Gastroesophageal sphincter (tissue), 3 donors: Measurements from ENCODE around the gene ZNF213.

Experiments used
- CTCF ChIP-seq, 4 experiments: fragments of 200-600 bp in 2 of 4; fragments of 450-650 bp in 2 of 4; sonication (generic) in 1 of 4; IDR thresholded peaks; one replicate each; pipeline ENCODE4 v1.5.1; 2017 to 2019; ENCODE audit warnings: antibody characterized with exemption in 4 of 4, mild to moderate bottlenecking in 2 of 4, moderate library complexity in 2 of 4
- EP300 ChIP-seq: sonication (generic); formaldehyde crosslinking; IDR thresholded peaks from one replicate; pipeline ENCODE4 v1.6.1; 2017; ENCODE audit warnings: antibody characterized with exemption, mild to moderate bottlenecking
- POLR2A ChIP-seq, 2 donors: fragments of 450-650 bp; IDR thresholded peaks; one replicate each; pipeline ENCODE4 v1.6.1; 2017; ENCODE audit warnings: antibody characterized with exemption in 2 of 2, mild to moderate bottlenecking in 2 of 2, moderate library complexity in 1 of 2
- POLR2AphosphoS5 ChIP-seq: sonication (generic); formaldehyde crosslinking; IDR thresholded peaks from one replicate; pipeline ENCODE4 v1.6.1; 2017; ENCODE audit warnings: antibody characterized with exemption

DNA sequence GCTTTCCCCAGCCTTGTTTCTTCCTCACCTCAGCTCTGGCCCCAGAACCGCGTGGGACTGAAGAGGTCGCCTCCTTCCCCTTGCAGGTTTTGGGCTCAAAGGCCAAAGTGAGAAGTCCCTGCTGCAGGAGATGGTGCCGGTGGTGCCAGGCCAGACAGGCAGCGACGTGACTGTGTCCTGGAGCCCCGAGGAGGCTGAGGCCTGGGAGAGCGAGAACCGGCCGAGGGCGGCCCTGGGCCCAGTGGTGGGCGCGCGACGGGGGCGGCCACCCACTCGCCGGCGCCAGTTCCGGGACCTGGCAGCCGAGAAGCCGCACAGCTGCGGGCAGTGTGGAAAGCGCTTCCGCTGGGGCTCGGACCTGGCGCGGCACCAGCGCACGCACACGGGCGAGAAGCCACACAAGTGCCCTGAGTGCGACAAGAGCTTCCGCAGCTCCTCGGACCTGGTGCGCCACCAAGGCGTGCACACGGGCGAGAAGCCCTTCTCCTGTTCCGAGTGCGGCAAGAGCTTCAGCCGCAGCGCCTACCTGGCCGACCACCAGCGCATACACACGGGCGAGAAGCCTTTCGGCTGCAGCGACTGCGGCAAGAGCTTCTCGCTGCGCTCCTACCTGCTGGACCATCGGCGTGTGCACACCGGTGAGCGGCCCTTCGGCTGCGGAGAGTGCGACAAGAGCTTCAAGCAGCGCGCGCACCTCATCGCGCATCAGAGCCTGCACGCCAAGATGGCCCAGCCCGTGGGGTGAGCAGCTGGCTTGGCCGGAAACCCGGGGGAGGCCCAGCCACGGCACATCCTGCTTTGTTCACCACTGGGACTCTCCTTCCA, 6.0 kb downstream of the ZNF213 start:
- TF ChIP-seq CTCF (IDR thresholded peaks at IDR 0.05) (no peak), EP300 (no peak), POLR2AphosphoS5 (no peak), POLR2A (IDR thresholded peaks at IDR 0.05) (no peak)
